Measurements from ENCODE around the gene KRT73.

- TF ChIP-seq EZH2 (IDR thresholded peaks at IDR 0.05; ENCODE audit: borderline replicate concordance, low read length) = no peak
- TF ChIP-seq CTCF (conservative IDR thresholded peaks at IDR 0.05 in 1 of 2, IDR thresholded peaks at IDR 0.05 in 1 of 2; ENCODE audit: extremely low read depth in 1 of 2, insufficient read depth in 1 of 2, low read depth in 1 of 2, low read length in 2 of 2) = no peak
Measured at GRCh38 chr12:52659395-52659794, 41.0 kb upstream of the KRT73 start.
